Epithelial cell of esophagus (primary cell): ENCODE data around the gene TYW1.

Experiments
- DNase-seq: peaks from one replicate; pipeline ENCODE4 v3.0.0; 2010; ENCODE audit warnings: low read depth
- H3K4me3 ChIP-seq: 2 replicates; pipeline ENCODE4 v1.5.1; 2011; ENCODE audit warnings: mild to moderate bottlenecking, low read length, control low read depth
- CTCF ChIP-seq: IDR thresholded peaks from 2 replicates; pipeline ENCODE4 v1.5.1; 2011; ENCODE audit warnings: low read depth, mild to moderate bottlenecking, low read length, control low read depth, inconsistent platforms; ENCODE audit not compliant: insufficient read depth; ENCODE audit errors: missing control alignments

TYW1 gene

GRCh38 chr7:66996444-66997191 lies at the start of gene TYW1:
TSS of gene TYW1 (plus strand) at chr7:66996833. CDS start at chr7:66996979, 146 bp downstream.
- DNase-seq: peak; percentile 98
- peak within 1 kb of the TSS; percentile 60 for H3K4me3 ChIP-seq

GRCh38 chr7:66948480-66949109 lies 48.0 kb upstream of the TYW1 start:
- TF ChIP-seq CTCF: no peak
- H3K4me3 ChIP-seq: no peak overlapping the region
- DNase-seq: no peak

GRCh38 chr7:66950311-66950710 lies 46.3 kb upstream of the TYW1 start:
- TF ChIP-seq CTCF: no peak
- H3K4me3 ChIP-seq: no peak overlapping the region
- no peak for DNase-seq

GRCh38 chr7:66950763-66951162 lies 45.9 kb upstream of the TYW1 start:
- TF ChIP-seq CTCF: no peak
- DNase-seq: peak; percentile 15
- no peak overlapping the region for H3K4me3 ChIP-seq

- peak; percentile 81 for DNase-seq
- no peak for TF ChIP-seq CTCF
- H3K4me3 ChIP-seq: no peak overlapping the region
Measured at GRCh38 chr7:66952343-66953043, 44.1 kb upstream of the TYW1 start.

GRCh38 chr7:66953044-66953427 lies 43.6 kb upstream of the TYW1 start:
- no peak overlapping the region for H3K4me3 ChIP-seq
- no peak for TF ChIP-seq CTCF
- no peak for DNase-seq

- H3K4me3 ChIP-seq: no peak overlapping the region
- no peak for TF ChIP-seq CTCF
- no peak for DNase-seq
Measured at GRCh38 chr7:66957595-66958290, 38.9 kb upstream of the TYW1 start.
